Choroid plexus epithelial cell (primary cell): ENCODE results near the gene ERO1B.

ENCODE experiments used
- DNase-seq: peaks from one replicate; pipeline ENCODE4 v3.0.0-alpha.2; 2010; ENCODE audit warnings: low read depth
- H3K4me3 ChIP-seq: 2 replicates; pipeline ENCODE4 v1.5.1; 2011; ENCODE audit warnings: low read depth, mild to moderate bottlenecking, control low read depth, low read length, moderate library complexity
- CTCF ChIP-seq: conservative IDR thresholded peaks from 2 replicates; pipeline ENCODE4 v1.5.1; 2011; ENCODE audit warnings: low read depth, mild to moderate bottlenecking, control low read depth, inconsistent platforms, low read length, moderate library complexity

Gene ERO1B

GRCh38 chr1:236235116-236235515 is 46.6 kb downstream of the ERO1B start:
- no peak for TF ChIP-seq CTCF
- DNase-seq: no peak
- no peak overlapping the region for H3K4me3 ChIP-seq

GRCh38 chr1:236228411-236228810 is 53.3 kb downstream of the ERO1B start:
- no peak for DNase-seq

GRCh38 chr1:236222632-236223031 is 59.1 kb downstream of the ERO1B start:
- no peak for TF ChIP-seq CTCF
- no peak overlapping the region for H3K4me3 ChIP-seq
- no peak for DNase-seq

More at GRCh38 chr1:236228411-236228810, 53.3 kb downstream of the ERO1B start:
- no peak for TF ChIP-seq CTCF
- no peak overlapping the region for H3K4me3 ChIP-seq

GRCh38 chr1:236220473-236220872 is 61.3 kb downstream of the ERO1B start:
- H3K4me3 ChIP-seq: no peak overlapping the region
- TF ChIP-seq CTCF: no peak
- no peak for DNase-seq

GRCh38 chr1:236214761-236215160 is 67.0 kb downstream of the ERO1B start:
- H3K4me3 ChIP-seq: no peak overlapping the region
- TF ChIP-seq CTCF: no peak
- DNase-seq: no peak

- H3K4me3 ChIP-seq: no peak overlapping the region
- TF ChIP-seq CTCF: no peak
- DNase-seq: no peak
Observed at GRCh38 chr1:236213534-236213933, 68.2 kb downstream of the ERO1B start.

- DNase-seq: no peak
- H3K4me3 ChIP-seq: no peak overlapping the region
- no peak for TF ChIP-seq CTCF
Observed at GRCh38 chr1:236211815-236212214, 69.9 kb downstream of the ERO1B start.
